Neural progenitor cell (in vitro differentiated cells): ENCODE data around the gene DNAJC3. TPM values are rescaled to one million over a fixed set of nuclear protein-coding genes. Genes with fewer than 3 reads are reported as not detected.
"Not testable (repeated sequence)": the region's sequence is repeated elsewhere in the genome, so short reads cannot be mapped to it uniquely, and the experiment has no call there.

Source experiments
- DNase-seq: peaks from one replicate; pipeline ENCODE4 v3.0.0-alpha.2; 2016; ENCODE audit warnings: low spot score
- H2AFZ ChIP-seq: fragments of 200-600 bp; sonication (generic); replicated peaks from 2 replicates; pipeline ENCODE4 v1.6.1; 2016; ENCODE audit warnings: antibody characterized with exemption
- H3F3A ChIP-seq: fragments of 200-600 bp; sonication (generic); 2 replicates; pipeline ENCODE4 v1.6.1; 2016; ENCODE audit warnings: antibody characterized with exemption, low read depth
- H3K27ac ChIP-seq: fragments of 200-600 bp; sonication (generic); 2 replicates; pipeline ENCODE4 v1.5.1; 2016; ENCODE audit warnings: mild to moderate bottlenecking
- H3K27me3 ChIP-seq: fragments of 200-600 bp; sonication (generic); 2 replicates; pipeline ENCODE4 v1.6.1; 2016; ENCODE audit warnings: mild to moderate bottlenecking, moderate library complexity
- H3K36me3 ChIP-seq: fragments of 200-600 bp; sonication (generic); 2 replicates; pipeline ENCODE4 v1.5.1; 2016
- H3K4me1 ChIP-seq: fragments of 200-600 bp; sonication (generic); 2 replicates; pipeline ENCODE4 v1.6.1; 2016; ENCODE audit warnings: mixed run types
- H3K4me2 ChIP-seq: fragments of 200-600 bp; sonication (generic); 2 replicates; pipeline ENCODE4 v1.6.1; 2016
- H3K4me3 ChIP-seq: fragments of 200-600 bp; sonication (generic); 2 replicates; pipeline ENCODE4 v1.5.1; 2016
- H3K79me2 ChIP-seq: fragments of 200-600 bp; sonication (generic); 2 replicates; pipeline ENCODE4 v1.6.1; 2016; ENCODE audit warnings: low read depth
- H3K9ac ChIP-seq: fragments of 200-600 bp; sonication (generic); 2 replicates; pipeline ENCODE4 v1.6.1; 2016
- H3K9me3 ChIP-seq: fragments of 200-600 bp; sonication (generic); 2 replicates; pipeline ENCODE4 v1.5.1; 2016; ENCODE audit warnings: low read depth
- H4K20me1 ChIP-seq: fragments of 200-600 bp; sonication (generic); 2 replicates; pipeline ENCODE4 v1.6.1; 2016; ENCODE audit warnings: low read depth
- H3K27ac Mint-ChIP-seq: 3 replicates; pipeline ENCODE4 v1.8.0; 2021; ENCODE audit warnings: mixed read lengths
- H3K27me3 Mint-ChIP-seq: 2 replicates; pipeline ENCODE4 v1.8.0; 2022; ENCODE audit warnings: low read depth, mild to moderate bottlenecking, inconsistent platforms, moderate library complexity, mixed read lengths; ENCODE audit not compliant: insufficient read depth
- H3K36me3 Mint-ChIP-seq: 3 replicates; pipeline ENCODE4 v1.8.0; 2021; ENCODE audit warnings: mixed read lengths
- H3K4me1 Mint-ChIP-seq: 3 replicates; pipeline ENCODE4 v1.8.0; 2021; ENCODE audit warnings: mixed read lengths
- H3K4me3 Mint-ChIP-seq: 3 replicates; pipeline ENCODE4 v1.8.0; 2021; ENCODE audit warnings: mild to moderate bottlenecking, moderate library complexity, mixed read lengths
- H3K9me3 Mint-ChIP-seq: 3 replicates; pipeline ENCODE4 v1.8.0; 2020; ENCODE audit warnings: mixed read lengths
- EZH2 ChIP-seq: fragments of 200-600 bp; sonication (generic); IDR thresholded peaks from 2 replicates; pipeline ENCODE4 v1.6.1; 2017; ENCODE audit warnings: antibody characterized with exemption, mild to moderate bottlenecking, moderate library complexity
- EZH2phosphoT487 ChIP-seq: fragments of 200-600 bp; sonication (generic); IDR thresholded peaks from 2 replicates; pipeline ENCODE4 v1.6.1; 2017; ENCODE audit warnings: antibody characterized with exemption
- total RNA-seq: library from RNA; depleted of rRNA; stranded (reverse); fragments of >200 nt; gene quantifications from 2 replicates; pipeline ENCODE4 v1.2.3, GENCODE V29; 2015; ENCODE audit warnings: low replicate concordance
- TF ChIP-seq, protein P1 (sequence below): fragments of 200-600 bp; sonication (generic); IDR thresholded peaks from 2 replicates; pipeline ENCODE4 v1.5.1; 2017; ENCODE audit warnings: antibody characterized with exemption, mild to moderate bottlenecking

The DNAJC3 gene
- total RNA-seq, 1 donor from 2014 or later = 17.3 TPM

GRCh38 chr13:95787356-95788099 is 110.6 kb downstream of the DNAJC3 start:
- TF ChIP-seq EZH2 = no peak
- TF ChIP-seq, protein P1, sequence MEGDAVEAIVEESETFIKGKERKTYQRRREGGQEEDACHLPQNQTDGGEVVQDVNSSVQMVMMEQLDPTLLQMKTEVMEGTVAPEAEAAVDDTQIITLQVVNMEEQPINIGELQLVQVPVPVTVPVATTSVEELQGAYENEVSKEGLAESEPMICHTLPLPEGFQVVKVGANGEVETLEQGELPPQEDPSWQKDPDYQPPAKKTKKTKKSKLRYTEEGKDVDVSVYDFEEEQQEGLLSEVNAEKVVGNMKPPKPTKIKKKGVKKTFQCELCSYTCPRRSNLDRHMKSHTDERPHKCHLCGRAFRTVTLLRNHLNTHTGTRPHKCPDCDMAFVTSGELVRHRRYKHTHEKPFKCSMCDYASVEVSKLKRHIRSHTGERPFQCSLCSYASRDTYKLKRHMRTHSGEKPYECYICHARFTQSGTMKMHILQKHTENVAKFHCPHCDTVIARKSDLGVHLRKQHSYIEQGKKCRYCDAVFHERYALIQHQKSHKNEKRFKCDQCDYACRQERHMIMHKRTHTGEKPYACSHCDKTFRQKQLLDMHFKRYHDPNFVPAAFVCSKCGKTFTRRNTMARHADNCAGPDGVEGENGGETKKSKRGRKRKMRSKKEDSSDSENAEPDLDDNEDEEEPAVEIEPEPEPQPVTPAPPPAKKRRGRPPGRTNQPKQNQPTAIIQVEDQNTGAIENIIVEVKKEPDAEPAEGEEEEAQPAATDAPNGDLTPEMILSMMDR = no peak
- TF ChIP-seq EZH2phosphoT487 = no peak
- Histone ChIP-seq H3K9ac (no peak overlapping the region), H4K20me1 (no peaks in the 10 kb centered on the region), H3K9me3 (no peaks in the 10 kb centered on the region), H3F3A (no peaks in the 10 kb centered on the region), H3K79me2 (no peaks in the 10 kb centered on the region), H3K36me3 (no peaks in the 10 kb centered on the region), H3K4me1 (no peaks in the 10 kb centered on the region), H3K4me2 (no peak overlapping the region), H2AFZ (no peak overlapping the region), H3K4me3 (no peak overlapping the region), H3K27me3 (no peaks in the 10 kb centered on the region), H3K27ac (no peak overlapping the region)
- Mint-ChIP-seq H3K4me1 (no peaks in the 10 kb centered on the region), H3K36me3 (peaks cover 32% of the 10 kb centered on the region), H3K27ac (no peak overlapping the region), H3K27me3 (no peaks in the 10 kb centered on the region), H3K4me3 (no peak overlapping the region), H3K9me3 (no peaks in the 10 kb centered on the region)
- DNase-seq = no peak

GRCh38 chr13:95788100-95788463 is 111.1 kb downstream of the DNAJC3 start:
- no peaks in the 10 kb centered on the region for H3K4me1 ChIP-seq
- H2AFZ ChIP-seq = no peak overlapping the region
- H4K20me1 ChIP-seq = no peaks in the 10 kb centered on the region
- H3K79me2 ChIP-seq = no peaks in the 10 kb centered on the region
- no peak overlapping the region for H3K4me3 ChIP-seq
- no peak overlapping the region for H3K4me2 ChIP-seq
- Mint-ChIP-seq H3K4me1 (no peaks in the 10 kb centered on the region), H3K36me3 (peaks cover 31% of the 10 kb centered on the region), H3K9me3 (no peaks in the 10 kb centered on the region), H3K27me3 (no peaks in the 10 kb centered on the region), H3K4me3 (no peak overlapping the region), H3K27ac (no peak overlapping the region)
- H3K36me3 ChIP-seq = no peaks in the 10 kb centered on the region
- H3K9me3 ChIP-seq = no peaks in the 10 kb centered on the region
- DNase-seq = no peak
- H3K27me3 ChIP-seq = no peaks in the 10 kb centered on the region
- TF ChIP-seq EZH2phosphoT487 (no peak), EZH2 (no peak)
- TF ChIP-seq, protein P1 = no peak
- H3K27ac ChIP-seq = no peak overlapping the region
- no peak overlapping the region for H3K9ac ChIP-seq
- no peaks in the 10 kb centered on the region for H3F3A ChIP-seq

DNA sequence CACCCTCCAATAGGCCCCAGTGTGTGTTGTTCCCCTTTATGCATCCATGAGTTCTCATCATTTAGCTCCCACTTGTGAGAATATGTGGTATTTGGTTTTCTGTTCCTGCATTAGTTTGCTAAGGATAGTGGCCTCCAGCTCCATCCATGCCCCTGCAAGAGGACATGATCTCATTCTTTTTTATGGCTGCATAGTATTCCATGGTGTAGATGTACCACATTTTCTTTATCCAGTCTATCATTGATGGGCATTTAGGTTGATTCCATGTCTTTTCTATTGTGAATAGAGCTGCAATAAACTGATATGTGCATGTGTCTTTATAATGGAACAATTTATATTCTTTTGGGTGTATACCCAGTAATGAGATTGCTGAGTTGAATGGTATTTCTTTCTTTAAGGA is 112.4 kb downstream of the DNAJC3 start:
- not testable (repeated sequence) for DNase-seq, H2AFZ ChIP-seq, H3K9ac ChIP-seq, H3K4me3 ChIP-seq, H3K27me3 ChIP-seq, H3K27ac ChIP-seq, H3K9me3 ChIP-seq, H3F3A ChIP-seq, H3K27me3 Mint-ChIP-seq, H3K4me2 ChIP-seq, H3K79me2 ChIP-seq, H4K20me1 ChIP-seq, H3K27ac Mint-ChIP-seq, H3K4me3 Mint-ChIP-seq, H3K36me3 ChIP-seq, H3K4me1 Mint-ChIP-seq, H3K9me3 Mint-ChIP-seq, H3K4me1 ChIP-seq
- H3K36me3 Mint-ChIP-seq = peaks cover 36% of the 10 kb centered on the region

- no peaks in the 10 kb centered on the region for H3K27me3 ChIP-seq
- H3K79me2 ChIP-seq = no peaks in the 10 kb centered on the region
- no peak overlapping the region for H3K27ac Mint-ChIP-seq
- H3K4me1 ChIP-seq = no peaks in the 10 kb centered on the region
- no peak overlapping the region for H2AFZ ChIP-seq
- H3K36me3 ChIP-seq = peaks cover 4% of the 10 kb centered on the region
- no peaks in the 10 kb centered on the region for H3K9me3 ChIP-seq
- no peaks in the 10 kb centered on the region for H3F3A ChIP-seq
- no peaks in the 10 kb centered on the region for H3K27me3 Mint-ChIP-seq
- no peaks in the 10 kb centered on the region for H4K20me1 ChIP-seq
- peaks cover 43% of the 10 kb centered on the region for H3K36me3 Mint-ChIP-seq
- H3K9ac ChIP-seq = no peak overlapping the region
- H3K4me1 Mint-ChIP-seq = no peaks in the 10 kb centered on the region
- no peak overlapping the region for H3K4me2 ChIP-seq
- no peaks in the 10 kb centered on the region for H3K9me3 Mint-ChIP-seq
- DNase-seq = no peak
- no peak overlapping the region for H3K4me3 Mint-ChIP-seq
- no peak overlapping the region for H3K4me3 ChIP-seq
- H3K27ac ChIP-seq = no peak overlapping the region
- TF ChIP-seq EZH2phosphoT487 = no peak
- TF ChIP-seq, protein P1 = no peak
- no peak for TF ChIP-seq EZH2
These were observed 114.3 kb downstream of the DNAJC3 start for GRCh38 chr13:95791084-95791722.
